Kidney capillary endothelial cell (primary cell): Measurements from ENCODE around the gene CCDC88C.
"Not testable (repeated sequence)": the region's sequence is repeated elsewhere in the genome, so short reads cannot be mapped to it uniquely, and the experiment has no call there.

Experiments
- DNase-seq: peaks from one replicate; pipeline ENCODE4 v3.0.0-alpha.2; 2018; ENCODE audit warnings: low spot score

CCDC88C gene

GRCh38 chr14:91227183-91227628 lies 190.4 kb downstream of the CCDC88C start:
- DNase-seq = no peak

GRCh38 chr14:91226360-91226759 lies 191.3 kb downstream of the CCDC88C start:
- DNase-seq = not testable (repeated sequence)

GRCh38 chr14:91225025-91225424 lies 192.6 kb downstream of the CCDC88C start:
- DNase-seq = no peak

- DNase-seq = no peak
Measured at GRCh38 chr14:91223028-91223783, 194.4 kb downstream of the CCDC88C start.
